ENCODE results near the gene FXYD1. TPM values are rescaled to one million over a fixed set of nuclear protein-coding genes. Genes with fewer than 3 reads are reported as not detected.
A peak's percentile ranks its signal among the peaks of the same experiment; 100 is the strongest.

Gene FXYD1
- polyA plus RNA-seq, 6 donors from 2014 or later: 1.0 to 2.7 (median 1.2) TPM

GRCh38 chr19:35156673-35157014 is 18.0 kb downstream of the FXYD1 start:
- Mint-ChIP-seq H3K27ac (peak overlapping the region in 5 of 6 donors; percentile 30 to 98 (median 75)), H3K27me3 (no peaks in the 10 kb centered on the region), H3K9me3 (peaks cover 0 to 3% (median 0%) of the 10 kb centered on the region in 7 donors), H3K4me3 (peak overlapping the region; percentile 91 to 100 (median 100)), H3K4me1 (peaks cover 47 to 62% (median 60%) of the 10 kb centered on the region in 3 donors), H3K36me3 (peaks cover 20 to 46% of the 10 kb centered on the region in 2 donors)
- ATAC-seq (ENCODE audit: low read depth in 2 of 2): no peak
- no peak for DNase-seq

- Mint-ChIP-seq H3K27ac (peak overlapping the region in 3 of 6 donors; percentile 61 to 72 (median 63)), H3K9me3 (peaks cover 0 to 4% (median 0%) of the 10 kb centered on the region in 7 donors), H3K36me3 (peaks cover 26 to 54% of the 10 kb centered on the region in 2 donors), H3K4me3 (peak overlapping the region in 3 of 8 donors; percentile 5 to 95 (median 41)), H3K4me1 (peaks cover 46 to 61% (median 54%) of the 10 kb centered on the region in 3 donors), H3K27me3 (no peaks in the 10 kb centered on the region)
- ATAC-seq (ENCODE audit: low read depth in 2 of 2) (no peak), DNase-seq (no peak)
Measured at GRCh38 chr19:35157431-35157830, 18.8 kb downstream of the FXYD1 start.

GRCh38 chr19:35159606-35160005 is 21.0 kb downstream of the FXYD1 start:
- Mint-ChIP-seq H3K4me1 (peaks cover 41 to 54% (median 51%) of the 10 kb centered on the region in 3 donors), H3K27me3 (no peaks in the 10 kb centered on the region), H3K27ac (peak overlapping the region in 1 of 6 donors; percentile 28), H3K4me3 (no peak overlapping the region), H3K36me3 (peaks cover 33 to 72% of the 10 kb centered on the region in 2 donors), H3K9me3 (peaks cover 0 to 5% (median 0%) of the 10 kb centered on the region in 7 donors)
- no peak for DNase-seq
- no peak for ATAC-seq (ENCODE audit: low read depth in 2 of 2)

- ATAC-seq (ENCODE audit: low read depth in 2 of 2): no peak
- Mint-ChIP-seq H3K4me1 (peaks cover 37 to 48% (median 45%) of the 10 kb centered on the region in 3 donors), H3K9me3 (peaks cover 0 to 5% (median 2%) of the 10 kb centered on the region in 7 donors), H3K36me3 (peaks cover 39 to 74% of the 10 kb centered on the region in 2 donors), H3K27ac (peak overlapping the region in 4 of 6 donors; percentile 66 to 77 (median 70)), H3K27me3 (no peaks in the 10 kb centered on the region), H3K4me3 (peak overlapping the region in 1 of 8 donors; percentile 52)
- DNase-seq: no peak
Measured at GRCh38 chr19:35160629-35161433, 22.2 kb downstream of the FXYD1 start.

- Mint-ChIP-seq H3K4me3 (peak overlapping the region in 1 of 8 donors; percentile 33), H3K36me3 (peaks cover 44 to 75% of the 10 kb centered on the region in 2 donors), H3K9me3 (peaks cover 0 to 5% (median 3%) of the 10 kb centered on the region in 7 donors), H3K4me1 (peaks cover 34 to 48% (median 45%) of the 10 kb centered on the region in 3 donors), H3K27ac (peak overlapping the region in 3 of 6 donors; percentile 30 to 67 (median 66)), H3K27me3 (no peaks in the 10 kb centered on the region)
- ATAC-seq (ENCODE audit: low read depth in 2 of 2) (no peak), DNase-seq (no peak)
Measured at GRCh38 chr19:35161434-35161743, 22.8 kb downstream of the FXYD1 start.

GRCh38 chr19:35162471-35163326 is 24.1 kb downstream of the FXYD1 start:
- DNase-seq (no peak), ATAC-seq (ENCODE audit: low read depth in 2 of 2) (no peak)
- H3K4me3 Mint-ChIP-seq: peak overlapping the region in 2 of 8 donors; percentile 33 to 56

GRCh38 chr19:35164418-35164817 is 25.8 kb downstream of the FXYD1 start:
- Mint-ChIP-seq H3K4me1 (peaks cover 43 to 63% (median 46%) of the 10 kb centered on the region in 3 donors), H3K27ac (peak overlapping the region in 3 of 6 donors; percentile 47 to 89 (median 49)), H3K36me3 (peaks cover 36 to 67% of the 10 kb centered on the region in 2 donors), H3K4me3 (no peak overlapping the region), H3K9me3 (peaks cover 0 to 6% (median 4%) of the 10 kb centered on the region in 7 donors), H3K27me3 (no peaks in the 10 kb centered on the region)
- no peak for ATAC-seq (ENCODE audit: low read depth in 2 of 2)
- no peak for DNase-seq

More at GRCh38 chr19:35162471-35163326, 24.1 kb downstream of the FXYD1 start:
- peaks cover 43 to 56% (median 48%) of the 10 kb centered on the region in 3 donors for H3K4me1 Mint-ChIP-seq
- peaks cover 0 to 6% (median 4%) of the 10 kb centered on the region in 7 donors for H3K9me3 Mint-ChIP-seq
- no peaks in the 10 kb centered on the region for H3K27me3 Mint-ChIP-seq
- peak overlapping the region in 5 of 6 donors; percentile 47 to 91 (median 73) for H3K27ac Mint-ChIP-seq
- H3K36me3 Mint-ChIP-seq: peaks cover 47 to 72% of the 10 kb centered on the region in 2 donors

GRCh38 chr19:35165200-35166058 is 26.8 kb downstream of the FXYD1 start:
- Mint-ChIP-seq H3K27ac (peak overlapping the region in 5 of 6 donors; percentile 49 to 90 (median 90)), H3K36me3 (peaks cover 40 to 64% of the 10 kb centered on the region in 2 donors), H3K9me3 (peaks cover 0 to 6% (median 4%) of the 10 kb centered on the region in 7 donors), H3K4me3 (peak overlapping the region in 4 of 8 donors; percentile 5 to 65 (median 28)), H3K27me3 (no peaks in the 10 kb centered on the region), H3K4me1 (peaks cover 42 to 64% (median 46%) of the 10 kb centered on the region in 3 donors)
- ATAC-seq (ENCODE audit: low read depth in 2 of 2) (no peak), DNase-seq (no peak)

GRCh38 chr19:35166100-35167063 is 27.8 kb downstream of the FXYD1 start:
- Mint-ChIP-seq H3K4me3 (peak overlapping the region in 6 of 8 donors; percentile 35 to 86 (median 64)), H3K9me3 (peaks cover 0 to 6% (median 3%) of the 10 kb centered on the region in 7 donors), H3K27ac (peak overlapping the region; percentile 81 to 95 (median 91)), H3K27me3 (no peaks in the 10 kb centered on the region), H3K36me3 (peaks cover 37 to 55% of the 10 kb centered on the region in 2 donors), H3K4me1 (peaks cover 36 to 65% (median 40%) of the 10 kb centered on the region in 3 donors)
- ATAC-seq (ENCODE audit: low read depth in 2 of 2) (no peak), DNase-seq (no peak)

- DNase-seq (peak; percentile 38), ATAC-seq (ENCODE audit: low read depth in 2 of 2) (peak; percentile 68 to 72)
- H3K9me3 Mint-ChIP-seq: peaks cover 0 to 6% (median 0%) of the 10 kb centered on the region in 7 donors
- peak overlapping the region; percentile 77 to 95 (median 91) for H3K27ac Mint-ChIP-seq
- H3K4me3 Mint-ChIP-seq: peak overlapping the region in 7 of 8 donors; percentile 38 to 86 (median 59)
- no peaks in the 10 kb centered on the region for H3K27me3 Mint-ChIP-seq
- H3K4me1 Mint-ChIP-seq: peaks cover 40 to 62% (median 42%) of the 10 kb centered on the region in 3 donors
- H3K36me3 Mint-ChIP-seq: peaks cover 28 to 44% of the 10 kb centered on the region in 2 donors
Measured at GRCh38 chr19:35167251-35168119, 28.9 kb downstream of the FXYD1 start.

- DNase-seq (no peak), ATAC-seq (ENCODE audit: low read depth in 2 of 2) (no peak)
- peak overlapping the region in 1 of 8 donors; percentile 37 for H3K4me3 Mint-ChIP-seq
- peaks cover 27 to 37% of the 10 kb centered on the region in 2 donors for H3K36me3 Mint-ChIP-seq
- peaks cover 42 to 59% (median 45%) of the 10 kb centered on the region in 3 donors for H3K4me1 Mint-ChIP-seq
- no peaks in the 10 kb centered on the region for H3K27me3 Mint-ChIP-seq
- peaks cover 0 to 6% (median 0%) of the 10 kb centered on the region in 7 donors for H3K9me3 Mint-ChIP-seq
- H3K27ac Mint-ChIP-seq: peak overlapping the region in 2 of 6 donors; percentile 90 to 95
Measured at GRCh38 chr19:35168196-35168595, 29.6 kb downstream of the FXYD1 start.
